Parathyroid adenoma (tissue), 2 donors: ENCODE results near the gene KRTAP26-1.
A peak's percentile ranks its signal among the peaks of the same experiment; 100 is the strongest.

Experiments
- H2AFZ ChIP-seq: fragments of 300-600 bp; sonication (generic); one replicate; pipeline ENCODE4 v1.7.0; 2017; ENCODE audit warnings: antibody characterized with exemption, mild to moderate bottlenecking
- H3K27ac ChIP-seq: fragments of 300-600 bp; sonication (generic); one replicate; pipeline ENCODE4 v1.7.0; 2017
- H3K27me3 ChIP-seq: fragments of 300-600 bp; sonication (generic); one replicate; pipeline ENCODE4 v1.7.0; 2017; ENCODE audit warnings: low read length; ENCODE audit not compliant: control insufficient read depth, insufficient read depth
- H3K36me3 ChIP-seq: fragments of 300-600 bp; sonication (generic); one replicate; pipeline ENCODE4 v1.7.0; 2017; ENCODE audit warnings: low read length; ENCODE audit not compliant: control insufficient read depth, insufficient read depth
- H3K4me1 ChIP-seq: fragments of 300-600 bp; sonication (generic); one replicate; pipeline ENCODE4 v1.7.0; 2017; ENCODE audit warnings: control low read depth
- H3K4me2 ChIP-seq: fragments of 300-600 bp; sonication (generic); one replicate; pipeline ENCODE4 v1.7.0; 2017; ENCODE audit warnings: low read length
- H3K4me3 ChIP-seq: fragments of 300-600 bp; sonication (generic); one replicate; pipeline ENCODE4 v1.7.0; 2017; ENCODE audit warnings: low read depth, low read length
- H3K79me2 ChIP-seq: fragments of 300-600 bp; sonication (generic); one replicate; pipeline ENCODE4 v1.7.0; 2017; ENCODE audit warnings: control low read depth
- H3K9ac ChIP-seq: fragments of 300-600 bp; sonication (generic); one replicate; pipeline ENCODE4 v1.7.0; 2017; ENCODE audit warnings: mild to moderate bottlenecking
- H3K9me3 ChIP-seq: fragments of 300-600 bp; sonication (generic); one replicate; pipeline ENCODE4 v1.7.0; 2017; ENCODE audit warnings: low read length; ENCODE audit not compliant: control insufficient read depth
- TF ChIP-seq, protein P1 (sequence below): fragments of 300-600 bp; sonication (generic); IDR thresholded peaks from one replicate; pipeline ENCODE4 v1.7.0; 2017; ENCODE audit warnings: antibody characterized with exemption, mild to moderate bottlenecking
- donor health status: primary hyperparathyroidism.

KRTAP26-1 gene

DNA sequence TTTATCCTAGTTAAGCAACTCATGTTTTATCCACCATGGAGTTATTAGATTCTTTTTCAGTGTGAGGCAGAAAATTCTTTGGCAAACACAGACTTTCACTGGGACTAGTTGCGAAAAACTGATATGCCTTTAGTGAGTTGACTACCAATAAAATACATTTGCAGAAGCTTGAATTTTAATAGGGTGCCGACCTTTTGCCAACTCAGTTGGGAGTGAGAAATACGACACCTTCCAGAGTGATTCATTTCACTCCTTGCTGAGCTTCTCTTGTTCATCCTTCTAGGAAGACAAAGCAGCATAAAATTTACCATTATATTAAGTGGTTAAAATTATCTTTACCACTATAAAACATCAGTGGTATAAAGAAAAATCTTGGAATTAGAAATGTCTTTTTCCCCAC is 29.5 kb upstream of the KRTAP26-1 start:
- Histone ChIP-seq H3K9me3 (no peaks in the 10 kb centered on the region), H3K79me2 (no peaks in the 10 kb centered on the region), H3K27me3 (no peaks in the 10 kb centered on the region), H2AFZ (no peak overlapping the region), H3K9ac (no peak overlapping the region), H3K4me3 (no peak overlapping the region), H3K27ac (no peak overlapping the region), H3K4me2 (no peak overlapping the region), H3K36me3 (no peaks in the 10 kb centered on the region), H3K4me1 (no peaks in the 10 kb centered on the region)
- TF ChIP-seq, protein P1, sequence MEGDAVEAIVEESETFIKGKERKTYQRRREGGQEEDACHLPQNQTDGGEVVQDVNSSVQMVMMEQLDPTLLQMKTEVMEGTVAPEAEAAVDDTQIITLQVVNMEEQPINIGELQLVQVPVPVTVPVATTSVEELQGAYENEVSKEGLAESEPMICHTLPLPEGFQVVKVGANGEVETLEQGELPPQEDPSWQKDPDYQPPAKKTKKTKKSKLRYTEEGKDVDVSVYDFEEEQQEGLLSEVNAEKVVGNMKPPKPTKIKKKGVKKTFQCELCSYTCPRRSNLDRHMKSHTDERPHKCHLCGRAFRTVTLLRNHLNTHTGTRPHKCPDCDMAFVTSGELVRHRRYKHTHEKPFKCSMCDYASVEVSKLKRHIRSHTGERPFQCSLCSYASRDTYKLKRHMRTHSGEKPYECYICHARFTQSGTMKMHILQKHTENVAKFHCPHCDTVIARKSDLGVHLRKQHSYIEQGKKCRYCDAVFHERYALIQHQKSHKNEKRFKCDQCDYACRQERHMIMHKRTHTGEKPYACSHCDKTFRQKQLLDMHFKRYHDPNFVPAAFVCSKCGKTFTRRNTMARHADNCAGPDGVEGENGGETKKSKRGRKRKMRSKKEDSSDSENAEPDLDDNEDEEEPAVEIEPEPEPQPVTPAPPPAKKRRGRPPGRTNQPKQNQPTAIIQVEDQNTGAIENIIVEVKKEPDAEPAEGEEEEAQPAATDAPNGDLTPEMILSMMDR: no peak

DNA sequence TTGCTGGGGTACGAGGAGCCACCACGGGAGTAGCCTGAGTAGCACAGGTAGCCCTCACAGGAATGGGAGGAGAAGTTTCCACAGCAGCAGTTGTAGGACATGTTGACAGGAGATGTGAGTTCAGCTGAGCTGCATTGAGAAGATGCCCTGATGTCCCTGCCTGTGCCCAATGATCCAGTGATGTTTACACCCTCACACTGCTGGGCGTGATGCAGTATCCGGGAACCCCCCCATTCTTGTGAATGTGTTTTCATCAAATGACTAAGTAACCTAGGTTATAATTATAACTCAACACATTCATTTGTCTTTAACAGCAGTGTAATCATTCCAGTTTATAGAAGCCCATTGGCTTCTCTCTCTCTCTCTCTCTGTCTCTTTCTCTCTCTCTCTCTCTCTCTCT is 28.4 kb upstream of the KRTAP26-1 start, which contains the start of gene KRTAP23-1:
TSS of gene KRTAP23-1 (minus strand) at position 101 of the 400 bp plus-strand sequence. CDS start at position 101, 0 bp downstream.
- Histone ChIP-seq H3K27me3 (no peaks in the 10 kb centered on the region), H3K27ac (no peak within 1 kb of the TSS), H3K9ac (no peak within 1 kb of the TSS), H3K4me2 (no peak within 1 kb of the TSS), H3K36me3 (no peaks in the 10 kb centered on the region), H3K79me2 (no peaks in the 10 kb centered on the region), H2AFZ (no peak within 1 kb of the TSS), H3K9me3 (no peaks in the 10 kb centered on the region), H3K4me1 (no peaks in the 10 kb centered on the region), H3K4me3 (no peak within 1 kb of the TSS)
- TF ChIP-seq, protein P1: no peak

- TF ChIP-seq, protein P1: no peak
- H2AFZ ChIP-seq: no peak overlapping the region
- no peaks in the 10 kb centered on the region for H3K27me3 ChIP-seq
- no peaks in the 10 kb centered on the region for H3K9me3 ChIP-seq
- no peak overlapping the region for H3K4me3 ChIP-seq
- H3K36me3 ChIP-seq: no peaks in the 10 kb centered on the region
- no peaks in the 10 kb centered on the region for H3K4me1 ChIP-seq
- no peaks in the 10 kb centered on the region for H3K79me2 ChIP-seq
- H3K27ac ChIP-seq: no peak overlapping the region
- no peak overlapping the region for H3K9ac ChIP-seq
- no peak overlapping the region for H3K4me2 ChIP-seq
These were observed 24.9 kb upstream of the KRTAP26-1 start for GRCh38 chr21:30345014-30345413.

DNA sequence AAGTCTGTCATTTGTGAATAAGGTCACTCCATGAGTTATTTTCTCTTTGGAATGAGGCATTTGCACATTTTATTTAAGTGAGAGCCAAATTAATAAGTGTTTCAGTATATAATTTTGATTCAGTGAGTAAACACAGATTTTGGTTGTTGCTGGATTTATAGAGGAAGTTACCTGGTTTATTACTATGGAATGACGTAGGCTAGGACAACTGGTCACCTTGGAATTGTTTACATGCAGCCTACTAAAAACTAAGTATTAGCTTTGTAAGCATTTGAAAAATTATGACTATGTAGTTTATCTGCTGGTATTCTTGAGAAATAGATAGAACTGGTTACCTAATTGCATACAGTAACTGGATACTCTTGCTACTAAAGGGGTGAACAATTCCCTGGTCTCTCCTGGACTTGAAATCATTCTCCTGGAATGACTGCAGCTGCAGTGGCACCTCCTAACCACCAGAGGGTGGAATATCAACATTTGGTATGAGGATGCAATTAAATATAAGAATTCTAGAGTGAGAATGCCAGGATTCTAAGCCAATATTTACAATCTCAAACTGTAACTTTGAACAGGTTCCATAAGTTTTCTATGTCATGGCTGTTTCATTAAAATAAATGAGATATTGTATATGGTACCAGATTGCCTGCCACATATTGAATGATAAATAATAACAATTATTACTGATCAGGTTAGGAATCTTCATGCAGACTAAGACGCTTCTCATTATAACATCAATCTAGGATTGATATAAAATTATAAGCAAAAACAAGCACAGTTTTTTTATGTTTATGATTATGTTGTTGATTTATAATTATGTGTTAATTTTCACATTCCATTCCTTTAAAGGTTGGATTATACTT is 20.8 kb upstream of the KRTAP26-1 start:
- Histone ChIP-seq H3K4me1 (no peaks in the 10 kb centered on the region), H3K9ac (no peak overlapping the region), H3K4me3 (no peak overlapping the region), H3K79me2 (no peaks in the 10 kb centered on the region), H3K27me3 (no peaks in the 10 kb centered on the region), H3K27ac (no peak overlapping the region), H3K4me2 (no peak overlapping the region), H3K36me3 (no peaks in the 10 kb centered on the region), H3K9me3 (no peaks in the 10 kb centered on the region), H2AFZ (no peak overlapping the region)
- TF ChIP-seq, protein P1: peak; percentile 63

- Histone ChIP-seq H3K79me2 (no peaks in the 10 kb centered on the region), H3K36me3 (no peaks in the 10 kb centered on the region), H3K27ac (no peak overlapping the region), H3K4me2 (no peak overlapping the region), H3K9me3 (no peaks in the 10 kb centered on the region), H2AFZ (no peak overlapping the region), H3K4me1 (no peaks in the 10 kb centered on the region), H3K4me3 (no peak overlapping the region), H3K9ac (no peak overlapping the region), H3K27me3 (no peaks in the 10 kb centered on the region)
- TF ChIP-seq, protein P1: no peak
These were observed 18.6 kb upstream of the KRTAP26-1 start for GRCh38 chr21:30338717-30339116.
